H1 (cell line): Measurements from ENCODE around the gene NEO1. TPM values are rescaled to one million over a fixed set of nuclear protein-coding genes. Genes with fewer than 3 reads are reported as not detected.

Source experiments
- CTCF ChIA-PET: fragments of 300-600 bp; sonication (Branson Sonifier 250); formaldehyde crosslinking; loops from one replicate; lab custom pipeline; 2021; ENCODE audit not compliant: partially characterized antibody; lab: Charles Lee
- POLR2A ChIA-PET: fragments of 300-600 bp; sonication (Branson Sonifier 250); formaldehyde crosslinking; loops from one replicate; lab custom pipeline; 2021; ENCODE audit warnings: inconsistent platforms; ENCODE audit not compliant: partially characterized antibody; lab: Charles Lee
- DNase-seq, 2 experiments: peaks; one replicate each; pipeline versions ENCODE4 v3.0.0 to v3.0.0-alpha.2; 2010 to 2022; ENCODE audit warnings: low spot score in 2 of 2, low read depth in 1 of 2, mixed read lengths in 1 of 2
- FAIRE-seq: peaks from 2 replicates; lab custom pipeline; 2011; peaks lifted over from hg19 to GRCh38; lab: Jason Lieb, UNC
- H2AFZ ChIP-seq: 2 replicates; pipeline ENCODE4 v1.8.1; 2012; ENCODE audit warnings: low read length, inconsistent platforms
- H2AK5ac ChIP-seq: 2 replicates; pipeline ENCODE4 v1.6.1; 2013; ENCODE audit warnings: low read depth, low read length
- H2BK120ac ChIP-seq: replicated peaks from 2 replicates; pipeline ENCODE3; 2013; ENCODE audit warnings: low read depth, low read length, inconsistent platforms
- H2BK12ac ChIP-seq: 2 replicates; pipeline ENCODE4 v1.6.1; 2013; ENCODE audit warnings: low read depth, low read length
- H2BK15ac ChIP-seq: 2 replicates; pipeline ENCODE4 v1.6.1; 2013; ENCODE audit warnings: low read length
- H2BK20ac ChIP-seq: 2 replicates; pipeline ENCODE4 v1.6.1; 2013; ENCODE audit warnings: low read length
- H2BK5ac ChIP-seq: 2 replicates; pipeline ENCODE4 v1.6.1; 2013; ENCODE audit warnings: low read depth, low read length
- H3K14ac ChIP-seq: 2 replicates; pipeline ENCODE4 v1.6.1; 2013; ENCODE audit warnings: inconsistent platforms; ENCODE audit not compliant: insufficient read length
- H3K18ac ChIP-seq: 2 replicates; pipeline ENCODE4 v1.6.1; 2013; ENCODE audit warnings: low read length; ENCODE audit errors: extremely low read depth
- H3K23ac ChIP-seq: 2 replicates; pipeline ENCODE4 v1.6.1; 2013; ENCODE audit warnings: inconsistent platforms; ENCODE audit not compliant: insufficient read length
- H3K23me2 ChIP-seq: 2 replicates; pipeline ENCODE4 v1.6.1; 2013; ENCODE audit warnings: low read depth, low read length
- H3K27ac ChIP-seq: 2 replicates; pipeline ENCODE4 v1.6.1; 2011; ENCODE audit warnings: low read depth, low read length, inconsistent platforms
- H3K27me3 ChIP-seq, 4 experiments: replicated peaks in 1 of 4; 1 replicate in 1 of 4; 2 replicates in 3 of 4; pipeline versions ENCODE4 v1.6.1 to v1.8.1; 2011 to 2013; ENCODE audit warnings: low read length in 3 of 4, mild to moderate bottlenecking in 3 of 4, inconsistent platforms in 2 of 4, mixed read lengths in 2 of 4, moderate library complexity in 1 of 4; ENCODE audit not compliant: control insufficient read depth in 3 of 4, insufficient read depth in 3 of 4; ENCODE audit errors: extremely low read depth in 1 of 4
- H3K36me3 ChIP-seq, 4 experiments: 2 replicates each; pipeline versions ENCODE4 v1.6.1 to v1.8.1; 2011 to 2013; ENCODE audit warnings: mild to moderate bottlenecking in 4 of 4, low read length in 3 of 4, moderate library complexity in 2 of 4, control low read depth in 1 of 4, inconsistent platforms in 1 of 4; ENCODE audit not compliant: insufficient read depth in 4 of 4, control insufficient read depth in 2 of 4
- H3K4ac ChIP-seq: replicated peaks from 2 replicates; pipeline ENCODE3; 2013; ENCODE audit warnings: low read length, low read depth, mixed read lengths, inconsistent platforms; ENCODE audit not compliant: insufficient read length
- H3K4me1 ChIP-seq, 4 experiments: replicated peaks in 1 of 4; 1 replicate in 1 of 4; 2 replicates in 3 of 4; pipeline versions ENCODE4 v1.6.1 to v1.8.1; 2011 to 2013; ENCODE audit warnings: low read length in 3 of 4, inconsistent platforms in 2 of 4, mixed read lengths in 1 of 4; ENCODE audit not compliant: insufficient read depth in 4 of 4, control insufficient read depth in 3 of 4
- H3K4me2 ChIP-seq, 2 experiments: 2 replicates each; pipeline versions ENCODE4 v1.6.1 to v1.8.1; 2011 to 2013; ENCODE audit warnings: low read depth in 2 of 2, low read length in 2 of 2, control low read depth in 1 of 2, inconsistent platforms in 1 of 2, mild to moderate bottlenecking in 1 of 2; ENCODE audit not compliant: insufficient read depth in 1 of 2
- H3K4me3 ChIP-seq, 4 experiments: fragments of 200-600, 300-600 bp in 1 of 4; sonication (generic), shearing (Covaris generic), sonication (Bioruptor Twin) in 1 of 4; 2 replicates each; pipeline versions ENCODE4 v1.5.1 to v1.8.1; 2011 to 2016; ENCODE audit warnings: low read length in 4 of 4, low read depth in 3 of 4, control low read depth in 2 of 4, inconsistent platforms in 2 of 4, mild to moderate bottlenecking in 2 of 4, mixed read lengths in 1 of 4, moderate library complexity in 1 of 4; ENCODE audit not compliant: insufficient read depth in 2 of 4; ENCODE audit errors: extremely low read depth in 1 of 4
- H3K56ac ChIP-seq: replicated peaks from 2 replicates; pipeline ENCODE3; 2013; ENCODE audit warnings: low read depth, mild to moderate bottlenecking, mixed read lengths, low read length, inconsistent platforms; ENCODE audit not compliant: insufficient read length
- H3K79me1 ChIP-seq: 2 replicates; pipeline ENCODE4 v1.6.1; 2013; ENCODE audit warnings: low read depth, low read length, control low read depth
- H3K79me2 ChIP-seq, 2 experiments: 2 replicates each; pipeline versions ENCODE4 v1.6.1 to v1.8.1; 2012 to 2013; ENCODE audit warnings: low read length in 2 of 2, mild to moderate bottlenecking in 2 of 2, inconsistent platforms in 1 of 2; ENCODE audit not compliant: insufficient read depth in 2 of 2, control insufficient read depth in 1 of 2
- H3K9ac ChIP-seq, 4 experiments: replicated peaks in 1 of 4; 1 replicate in 1 of 4; 2 replicates in 3 of 4; pipeline versions ENCODE4 v1.6.1 to v1.8.1; 2011 to 2013; ENCODE audit warnings: low read depth in 3 of 4, low read length in 3 of 4, control low read depth in 2 of 4, mild to moderate bottlenecking in 2 of 4, moderate library complexity in 2 of 4, inconsistent platforms in 1 of 4; ENCODE audit errors: extremely low read depth in 1 of 4
- H3K9me3 ChIP-seq, 2 experiments: 2 replicates each; pipeline versions ENCODE4 v1.6.1 to v1.8.1; 2012 to 2013; ENCODE audit warnings: mild to moderate bottlenecking in 2 of 2, moderate library complexity in 2 of 2, control low read depth in 1 of 2, inconsistent platforms in 1 of 2, low read depth in 1 of 2, low read length in 1 of 2, mixed read lengths in 1 of 2; ENCODE audit not compliant: insufficient read depth in 2 of 2
- H4K20me1 ChIP-seq, 2 experiments: replicated peaks in 1 of 2; 2 replicates each; pipeline versions ENCODE3 to v1.8.1; 2011 to 2013; ENCODE audit warnings: inconsistent platforms in 2 of 2, low read length in 2 of 2, mild to moderate bottlenecking in 1 of 2; ENCODE audit not compliant: insufficient read depth in 2 of 2, control insufficient read depth in 1 of 2
- H4K5ac ChIP-seq: 2 replicates; pipeline ENCODE4 v1.6.1; 2013; ENCODE audit warnings: low read length, low read depth, mixed read lengths, inconsistent platforms; ENCODE audit not compliant: insufficient read length
- H4K8ac ChIP-seq: 2 replicates; pipeline ENCODE4 v1.8.0; 2013; ENCODE audit warnings: mild to moderate bottlenecking, moderate library complexity, low read length, inconsistent platforms; ENCODE audit not compliant: insufficient read depth; ENCODE audit errors: extremely low read depth
- H4K91ac ChIP-seq: replicated peaks from 2 replicates; pipeline ENCODE3; 2013; ENCODE audit warnings: low read length, mixed read lengths, inconsistent platforms; ENCODE audit not compliant: insufficient read length
- BACH1 ChIP-seq: IDR thresholded peaks from 2 replicates; pipeline ENCODE4 v1.6.1; 2012; ENCODE audit warnings: low read length, improper control_type of control experiment
- CTCF ChIP-seq, 3 experiments: IDR thresholded peaks; 1 replicate in 2 of 3; 2 replicates in 1 of 3; pipeline versions ENCODE4 v1.5.1 to v1.6.1; 2011; ENCODE audit warnings: low read length in 3 of 3, mild to moderate bottlenecking in 3 of 3, inconsistent platforms in 2 of 3, low read depth in 1 of 3, moderate library complexity in 1 of 3; ENCODE audit not compliant: insufficient read depth in 1 of 3; ENCODE audit errors: control extremely low read depth in 1 of 3
- GABPA ChIP-seq: IDR thresholded peaks from 2 replicates; pipeline ENCODE4 v1.6.1; 2011; ENCODE audit warnings: mild to moderate bottlenecking, low read length, moderate library complexity, borderline replicate concordance; ENCODE audit not compliant: insufficient read depth
- RAD21 ChIP-seq, 2 experiments: IDR thresholded peaks in 1 of 2; conservative IDR thresholded peaks in 1 of 2; 2 replicates each; pipeline ENCODE4 v1.6.1; 2011; ENCODE audit warnings: low read depth in 2 of 2, low read length in 2 of 2, improper control_type of control experiment in 1 of 2, inconsistent platforms in 1 of 2, mild to moderate bottlenecking in 1 of 2, moderate library complexity in 1 of 2
- RFX5 ChIP-seq: IDR thresholded peaks from 2 replicates; pipeline ENCODE4 v1.6.1; 2011; ENCODE audit warnings: low read depth, low read length, improper control_type of control experiment, borderline replicate concordance
- WGBS, 2 experiments: shearing (Covaris generic) in 1 of 2; methylation state at CpG; one replicate each; pipeline versions ENCODE4 v1.1.6 to v1.1.7; 2013 to 2015; ENCODE audit warnings: low lambda C conversion rate in 2 of 2, mixed read lengths in 2 of 2, inconsistent platforms in 1 of 2, low coverage in 1 of 2, missing lambda C conversion rate in 1 of 2; ENCODE audit not compliant: insufficient replicate concordance in 2 of 2, insufficient coverage in 1 of 2, insufficient read length in 1 of 2; ENCODE audit errors: extremely low coverage in 1 of 2, missing lambda C conversion rate in 1 of 2; 5-methylcytosine and 5-hydroxymethylcytosine counted together
- polyA plus RNA-seq, 7 experiments: library from polyadenylated mRNA; depleted of rRNA in 3 of 7; stranded (reverse) in 5 of 7; unstranded in 2 of 7; fragments of >200 nt in 5 of 7; fragments of 200-250 nt in 2 of 7; gene quantifications; 1 replicate in 5 of 7; 2 replicates in 1 of 7; 4 replicates in 1 of 7; pipeline versions ENCODE4 v1.2.1 to v1.2.3, GENCODE V29; 2011 to 2013; ENCODE audit warnings: missing spikeins in 2 of 7, mixed read lengths in 2 of 7
- total RNA-seq: library from RNA; stranded (reverse); fragmentation: NEBNext Ultra II Directional; extraction: Animal tissue kit (Norgen Biotek cat#: 25700); gene quantifications from 2 replicates; pipeline ENCODE4 v1.2.1, GENCODE V29; 2021
- TF ChIP-seq, protein P1 (sequence below): IDR thresholded peaks from 2 replicates; pipeline ENCODE4 v1.6.1; 2011; ENCODE audit warnings: low read depth, mild to moderate bottlenecking, low read length; ENCODE audit not compliant: insufficient read depth

NEO1 gene
- total and polyA plus RNA-seq, 2 of the 8 experiments (the other 6 are each of a cell fraction or from before 2014, with no cell fraction given): 36.0 to 51.0 TPM

DNA sequence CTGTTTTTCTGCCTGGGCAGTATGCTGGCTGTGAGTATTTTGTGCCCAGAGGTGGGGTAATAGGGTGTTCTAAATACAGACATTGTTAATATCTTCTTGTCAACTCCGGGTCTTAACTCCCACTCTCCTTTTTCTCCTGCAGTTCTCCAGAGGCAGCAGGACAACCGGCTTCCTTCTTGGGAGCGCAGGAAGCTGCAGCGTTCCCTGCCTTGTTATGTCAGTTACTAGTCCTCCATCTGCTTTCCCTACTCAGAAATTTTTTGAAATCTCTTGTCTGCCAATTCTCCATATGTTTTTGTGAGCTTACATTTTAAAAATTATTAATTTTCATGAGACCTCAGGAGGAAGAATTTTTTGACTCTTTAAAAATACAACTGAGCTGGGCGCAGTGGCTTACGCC is 67.2 kb downstream of the NEO1 start:
- H3K79me2 ChIP-seq: 0 out of 4 replicates have a peak, but pooled peaks cover 0 to 3% of the 10 kb centered on the region in 2 experiments
- no peak overlapping the region for H4K91ac ChIP-seq
- H3K79me1 ChIP-seq: no peaks in the 10 kb centered on the region
- no peak overlapping the region for H3K4ac ChIP-seq
- no peak overlapping the region for H2BK15ac ChIP-seq
- H4K8ac ChIP-seq: no peak overlapping the region
- WGBS, 2 experiments: 89% methylated on average over 6 of the region's 6 CpGs; no CpG with 5 or more reads in 1 of the 2 experiments
- no peak overlapping the region for H2BK5ac ChIP-seq
- H2BK12ac ChIP-seq: no peak overlapping the region
- H2BK120ac ChIP-seq: no peak overlapping the region
- H4K5ac ChIP-seq: no peak overlapping the region
- no peak overlapping the region for H2BK20ac ChIP-seq
- FAIRE-seq (no peak), DNase-seq (no peak)
- H2AK5ac ChIP-seq: no peak overlapping the region
- H3K9ac ChIP-seq: no peak overlapping the region
- no peaks in the 10 kb centered on the region for H3K27me3 ChIP-seq
- no peaks in the 10 kb centered on the region; the same call in 1 of the 2 replicates for H3K23me2 ChIP-seq
- no peak overlapping the region for H3K14ac ChIP-seq
- no peaks in the 10 kb centered on the region for H4K20me1 ChIP-seq
- POLR2A ChIA-PET: no interaction called here
- H3K36me3 ChIP-seq: peaks cover 0 to 4% (median 0%) of the 10 kb centered on the region in 4 experiments; a peak in 2 of 8 replicates
- H3K4me3 ChIP-seq: no peak overlapping the region
- H3K4me1 ChIP-seq: no peaks in the 10 kb centered on the region
- H3K4me2 ChIP-seq: no peak overlapping the region
- no peak overlapping the region for H3K56ac ChIP-seq
- H2AFZ ChIP-seq: no peak overlapping the region
- H3K23ac ChIP-seq: no peak overlapping the region
- H3K9me3 ChIP-seq: no peaks in the 10 kb centered on the region
- H3K18ac ChIP-seq: no peak overlapping the region
- CTCF ChIA-PET: interaction anchor here (0.7 to 1.3 kb wide), 2 partner anchors 11 to 121 kb away, joined by 3 to 5 read pairs; no protein-coding TSS in a partner anchor
- H3K27ac ChIP-seq: no peak overlapping the region
- TF ChIP-seq, protein P1, sequence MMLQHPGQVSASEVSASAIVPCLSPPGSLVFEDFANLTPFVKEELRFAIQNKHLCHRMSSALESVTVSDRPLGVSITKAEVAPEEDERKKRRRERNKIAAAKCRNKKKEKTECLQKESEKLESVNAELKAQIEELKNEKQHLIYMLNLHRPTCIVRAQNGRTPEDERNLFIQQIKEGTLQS: no peak
- no peak for TF ChIP-seq BACH1
- TF ChIP-seq RFX5: no peak
- TF ChIP-seq CTCF (IDR thresholded peaks at IDR 0.05; ENCODE audit: control extremely low read depth in 1 of 3, insufficient read depth in 1 of 3, low read depth in 1 of 3, low read length in 3 of 3): no peak
- no peak for TF ChIP-seq RAD21 (IDR thresholded peaks at IDR 0.05 in 1 of 2, conservative IDR thresholded peaks at IDR 0.05 in 1 of 2; ENCODE audit: low read depth in 2 of 2, low read length in 2 of 2)
- TF ChIP-seq GABPA: no peak
